GM18873 (cell line): ENCODE data around the gene AGRP.
"Not testable (repeated sequence)": the region's sequence is repeated elsewhere in the genome, so short reads cannot be mapped to it uniquely, and the experiment has no call there.

Experiments
- ATAC-seq: cut with Tn5 transposase; IDR thresholded peaks from one replicate; pipeline ENCODE4 v1.9.1; 2021; ENCODE audit warnings: mild to moderate bottlenecking, moderate library complexity, moderate number of reproducible peaks; ENCODE audit not compliant: unreplicated experiment, low FRiP score

The AGRP gene

GRCh38 chr16:67483150-67483549 lies at the start of gene AGRP:
AGRP (minus strand) TSS chr16:67483547; CDS start chr16:67483398, 149 bp downstream.
- ATAC-seq, result no peak

- ATAC-seq, result no peak
Observed at GRCh38 chr16:67531247-67531646, 47.9 kb upstream of the AGRP start.

- peak; percentile 31 for ATAC-seq
Observed at GRCh38 chr16:67530013-67530939, 46.9 kb upstream of the AGRP start.

GRCh38 chr16:67529582-67530012 lies 46.2 kb upstream of the AGRP start:
- ATAC-seq, result no peak

- no peak for ATAC-seq
Observed at GRCh38 chr16:67528870-67529581, 45.7 kb upstream of the AGRP start.

- ATAC-seq, result no peak
Observed at GRCh38 chr16:67528222-67528869, 45.0 kb upstream of the AGRP start, which contains the start of gene RIPOR1. RIPOR1 (plus strand) TSS chr16:67528829; CDS start chr16:67538447, 9,618 bp downstream.

GRCh38 chr16:67526149-67526791 lies 42.9 kb upstream of the AGRP start:
- ATAC-seq, result no peak

GRCh38 chr16:67525176-67525860 lies 42.0 kb upstream of the AGRP start:
- no peak for ATAC-seq

- peak; percentile 70 for ATAC-seq
Observed at GRCh38 chr16:67521095-67521804, 37.9 kb upstream of the AGRP start.

- no peak for ATAC-seq
Observed at GRCh38 chr16:67519242-67519641, 35.9 kb upstream of the AGRP start.

GRCh38 chr16:67518676-67519075 lies 35.3 kb upstream of the AGRP start:
- no peak for ATAC-seq

- ATAC-seq, result no peak
Observed at GRCh38 chr16:67517661-67518423, 34.5 kb upstream of the AGRP start.

GRCh38 chr16:67517155-67517445 lies 33.8 kb upstream of the AGRP start:
- no peak for ATAC-seq

GRCh38 chr16:67516296-67517154 lies 33.2 kb upstream of the AGRP start:
- ATAC-seq, result no peak

- no peak for ATAC-seq
Observed at GRCh38 chr16:67514382-67514828, 31.1 kb upstream of the AGRP start.

- not testable (repeated sequence) for ATAC-seq
Observed at GRCh38 chr16:67513892-67514291, 30.5 kb upstream of the AGRP start.

GRCh38 chr16:67509016-67509415 lies 25.7 kb upstream of the AGRP start:
- no peak for ATAC-seq

GRCh38 chr16:67506468-67506867 lies 23.1 kb upstream of the AGRP start:
- no peak for ATAC-seq
